HUES6 (cell line): Measurements from ENCODE around the gene VPS37C.
"Not testable (repeated sequence)": the region's sequence is repeated elsewhere in the genome, so short reads cannot be mapped to it uniquely, and the experiment has no call there.

Experiments
- H3K27ac ChIP-seq: 2 replicates; pipeline ENCODE4 v1.7.0; 2013; ENCODE audit warnings: low read depth, mild to moderate bottlenecking, low read length, inconsistent platforms
- H3K27me3 ChIP-seq: 2 replicates; pipeline ENCODE4 v1.6.1; 2013; ENCODE audit warnings: low read length; ENCODE audit not compliant: control insufficient read depth, insufficient read depth
- H3K36me3 ChIP-seq: 2 replicates; pipeline ENCODE4 v1.6.1; 2013; ENCODE audit warnings: low read length; ENCODE audit not compliant: control insufficient read depth, insufficient read depth
- H3K4me1 ChIP-seq: 2 replicates; pipeline ENCODE4 v1.6.1; 2013; ENCODE audit warnings: low read length; ENCODE audit not compliant: control insufficient read depth, insufficient read depth
- H3K4me3 ChIP-seq: 2 replicates; pipeline ENCODE4 v1.5.1; 2013; ENCODE audit warnings: low read depth, low read length
- H3K9ac ChIP-seq: one replicate; pipeline ENCODE4 v1.6.1; 2013; ENCODE audit warnings: mild to moderate bottlenecking, low read length
- H3K9me3 ChIP-seq: 2 replicates; pipeline ENCODE4 v1.6.1; 2013; ENCODE audit warnings: low read depth, low read length; ENCODE audit not compliant: control insufficient read depth, insufficient read depth

Gene VPS37C

DNA sequence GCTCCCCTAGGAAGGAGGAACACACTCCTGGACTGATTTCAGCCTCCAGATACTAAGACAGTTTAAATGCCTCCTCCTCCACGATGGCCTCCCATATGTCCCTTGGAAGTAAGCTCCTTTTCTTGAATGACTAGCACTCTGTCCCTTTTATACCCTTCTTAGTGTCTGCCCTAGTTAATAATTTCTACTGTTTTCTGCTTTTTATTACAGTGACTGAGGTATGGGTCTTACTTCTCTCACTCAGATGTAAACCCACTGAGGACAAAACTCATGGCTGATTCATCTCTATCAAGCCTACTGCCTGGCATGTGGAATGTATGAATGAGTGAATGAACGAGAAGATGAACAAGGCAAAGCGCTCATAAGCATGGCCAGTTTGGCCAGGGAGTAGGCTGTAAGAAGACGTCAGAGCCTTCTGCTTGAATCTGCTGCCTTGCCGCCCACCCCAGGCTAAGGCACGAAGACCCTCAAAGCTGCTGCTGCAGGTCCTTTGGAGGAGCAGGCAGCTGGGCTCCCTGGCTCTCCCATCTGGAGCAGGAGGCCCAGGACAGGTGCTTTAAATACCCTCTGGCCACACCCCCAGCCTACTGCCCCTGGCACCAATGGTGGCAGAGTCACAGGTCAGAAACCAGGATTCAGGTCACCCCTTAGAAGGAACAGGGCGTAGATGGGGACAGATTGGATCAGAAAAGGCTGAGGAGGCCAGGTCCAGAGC, 33.9 kb upstream of the VPS37C start:
- no peaks in the 10 kb centered on the region for H3K36me3 ChIP-seq
- H3K4me3 ChIP-seq = no peak overlapping the region
- no peak overlapping the region for H3K27ac ChIP-seq
- 0 out of 2 replicates have a peak, but pooled peaks cover 6% of the 10 kb centered on the region for H3K4me1 ChIP-seq
- H3K9ac ChIP-seq = no peak overlapping the region
- no peaks in the 10 kb centered on the region for H3K27me3 ChIP-seq
- peaks cover 23% of the 10 kb centered on the region for H3K9me3 ChIP-seq

DNA sequence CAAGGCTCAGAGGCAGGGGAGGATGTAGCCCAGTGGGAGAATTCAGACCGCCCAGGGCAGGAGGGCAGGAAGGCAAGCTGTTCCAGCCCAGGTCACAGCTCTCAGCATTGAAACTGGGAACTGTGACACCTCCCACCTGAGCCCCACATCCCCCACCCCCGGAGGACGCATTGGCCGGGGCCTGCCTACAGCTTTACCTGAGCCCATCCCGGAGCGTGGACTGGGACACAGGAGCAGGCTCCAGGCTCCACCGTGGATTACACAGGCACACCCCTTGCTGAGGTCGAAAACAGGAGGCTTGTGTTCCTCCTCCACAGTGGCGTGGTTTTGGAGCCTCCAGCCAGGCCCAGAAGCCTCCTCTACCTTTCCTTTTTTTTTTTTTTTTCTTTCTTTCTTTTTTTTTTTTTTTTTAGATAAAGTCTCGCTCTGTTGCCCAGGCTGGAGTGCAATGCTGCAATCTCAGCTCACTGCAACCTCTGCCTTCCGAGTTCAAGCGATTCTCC, 33.0 kb upstream of the VPS37C start:
- Histone ChIP-seq H3K4me1 (0 out of 2 replicates have a peak, but pooled peaks cover 6% of the 10 kb centered on the region), H3K9me3 (peaks cover 19% of the 10 kb centered on the region), H3K9ac (no peak overlapping the region), H3K36me3 (no peaks in the 10 kb centered on the region), H3K4me3 (no peak overlapping the region), H3K27ac (no peak overlapping the region), H3K27me3 (no peaks in the 10 kb centered on the region)

DNA sequence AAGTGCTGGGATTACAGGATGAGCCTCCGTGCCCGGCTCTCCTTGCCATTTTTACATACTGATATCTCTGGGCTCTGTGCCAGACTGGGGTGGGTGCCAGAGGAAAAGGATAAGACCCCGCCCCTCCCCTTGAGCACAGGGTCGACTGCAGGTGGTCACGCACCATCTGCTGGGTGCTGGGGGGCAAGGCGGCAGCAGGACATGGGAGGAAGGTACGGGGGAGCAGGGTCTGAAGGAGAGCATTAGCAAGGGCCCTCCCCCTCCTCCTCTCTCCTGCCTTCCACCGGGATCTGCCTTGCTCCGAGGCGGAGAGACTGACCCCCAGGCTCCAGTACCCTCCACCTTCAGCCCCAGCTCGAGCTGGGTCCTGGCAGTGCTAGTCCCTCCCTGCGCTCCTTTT, 32.4 kb upstream of the VPS37C start:
- H3K9me3 ChIP-seq = peaks cover 15% of the 10 kb centered on the region
- no peak overlapping the region for H3K27ac ChIP-seq
- no peaks in the 10 kb centered on the region for H3K36me3 ChIP-seq
- H3K27me3 ChIP-seq = no peaks in the 10 kb centered on the region
- no peak overlapping the region for H3K4me3 ChIP-seq
- no peak overlapping the region for H3K9ac ChIP-seq
- H3K4me1 ChIP-seq = 0 out of 2 replicates have a peak, but pooled peaks cover 6% of the 10 kb centered on the region

DNA sequence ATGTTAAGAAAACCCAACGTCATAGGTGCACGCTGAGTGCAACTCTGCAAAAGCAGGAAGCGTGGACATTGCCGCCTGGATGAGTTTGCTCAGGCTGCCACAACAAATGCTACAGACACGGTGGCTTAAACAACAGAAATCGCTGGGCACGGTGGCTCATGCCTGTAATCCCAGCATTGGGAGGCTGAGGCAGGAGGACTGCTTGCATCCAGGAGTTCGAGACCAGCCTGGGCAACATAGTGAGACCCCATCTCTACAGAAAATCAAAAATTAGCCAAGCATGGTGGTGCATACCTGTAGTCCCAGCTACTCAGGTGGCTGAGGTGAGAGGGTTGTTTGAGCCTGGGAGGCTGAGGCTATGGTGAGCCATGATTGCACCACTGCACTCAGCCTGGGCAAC, 28.7 kb upstream of the VPS37C start:
- Histone ChIP-seq H3K9me3 (peaks cover 9% of the 10 kb centered on the region; the same call in 1 of the 2 replicates), H3K4me1 (0 out of 2 replicates have a peak, but pooled peaks cover 6% of the 10 kb centered on the region), H3K36me3 (no peaks in the 10 kb centered on the region), H3K27ac (no peak overlapping the region), H3K9ac (no peak overlapping the region), H3K4me3 (no peak overlapping the region), H3K27me3 (no peaks in the 10 kb centered on the region)

DNA sequence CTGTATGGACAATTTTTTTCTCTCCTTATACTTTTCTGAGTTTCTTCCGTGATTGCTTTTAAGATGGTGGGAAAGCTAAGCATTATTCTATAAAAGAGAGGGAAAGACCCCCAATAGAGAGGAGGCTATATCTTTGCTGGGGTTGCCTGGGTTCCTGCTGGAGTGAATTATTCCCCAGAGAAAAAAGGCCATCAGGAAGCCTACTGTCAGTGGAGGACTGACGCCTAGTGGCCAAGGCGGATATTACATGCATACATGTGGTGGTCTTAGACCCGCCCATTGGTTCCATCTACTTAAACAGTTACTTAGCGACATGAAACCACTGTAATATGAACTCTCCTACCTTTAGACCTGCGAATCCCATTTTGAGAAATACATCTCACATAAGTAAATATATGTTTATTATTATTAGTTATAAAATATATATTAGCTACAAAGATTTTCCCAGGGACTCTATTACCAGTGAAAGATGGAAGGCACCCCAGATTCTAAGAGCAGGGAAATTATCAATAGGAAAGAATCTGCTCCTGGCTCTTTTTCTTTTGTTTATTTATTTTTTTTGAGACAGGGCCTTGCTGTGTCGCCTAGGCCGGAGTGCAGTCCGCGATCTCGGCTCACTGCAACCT, 26.4 kb upstream of the VPS37C start:
- Histone ChIP-seq H3K27me3 (no peaks in the 10 kb centered on the region), H3K9me3 (peaks cover 9% of the 10 kb centered on the region; the same call in 1 of the 2 replicates), H3K4me1 (no peaks in the 10 kb centered on the region), H3K4me3 (no peak overlapping the region), H3K27ac (no peak overlapping the region), H3K36me3 (no peaks in the 10 kb centered on the region), H3K9ac (no peak overlapping the region)

DNA sequence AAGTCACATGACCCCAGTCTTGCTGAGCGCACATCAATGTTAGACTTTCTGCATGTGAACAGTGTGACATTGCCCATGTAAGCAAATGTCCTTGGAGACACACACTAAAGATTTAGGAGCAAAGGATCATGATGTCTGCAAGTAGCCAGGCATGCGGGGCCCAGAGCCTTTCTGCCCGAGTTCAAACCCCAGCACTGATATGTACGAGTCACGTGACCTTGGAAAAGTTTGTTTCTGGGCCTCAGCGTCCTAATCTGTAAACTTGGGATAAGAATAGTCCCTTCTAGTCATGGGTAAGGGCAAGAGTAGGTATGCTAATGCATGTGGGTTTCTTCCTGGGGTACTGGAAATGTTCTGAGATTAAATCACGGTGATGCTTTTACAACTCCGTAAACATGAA, 25.3 kb upstream of the VPS37C start:
- no peaks in the 10 kb centered on the region for H3K36me3 ChIP-seq
- no peak overlapping the region for H3K4me3 ChIP-seq
- H3K9me3 ChIP-seq = peaks cover 9% of the 10 kb centered on the region; the same call in 1 of the 2 replicates
- H3K9ac ChIP-seq = no peak overlapping the region
- H3K27me3 ChIP-seq = no peaks in the 10 kb centered on the region
- H3K27ac ChIP-seq = no peak overlapping the region
- H3K4me1 ChIP-seq = no peaks in the 10 kb centered on the region

DNA sequence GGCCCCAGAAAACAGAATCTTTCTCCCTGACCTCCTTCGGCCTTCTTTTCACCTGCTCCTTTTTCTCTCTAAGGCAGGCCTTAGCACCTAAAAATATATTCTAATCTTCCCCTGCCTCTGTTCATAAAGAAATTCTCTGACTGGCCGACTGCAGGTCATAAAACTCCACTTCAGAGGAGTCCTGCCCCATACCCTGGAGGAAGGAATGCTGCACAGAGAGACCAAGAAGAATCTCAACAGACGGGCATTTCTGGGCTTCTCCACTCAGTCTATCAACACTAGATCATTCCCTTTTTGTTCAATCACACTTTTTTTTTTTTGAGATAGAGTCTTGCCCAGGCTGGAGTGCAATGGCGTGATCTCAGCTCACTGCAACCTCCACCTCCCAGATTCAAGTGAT, 22.4 kb upstream of the VPS37C start:
- no peak overlapping the region for H3K9ac ChIP-seq

DNA sequence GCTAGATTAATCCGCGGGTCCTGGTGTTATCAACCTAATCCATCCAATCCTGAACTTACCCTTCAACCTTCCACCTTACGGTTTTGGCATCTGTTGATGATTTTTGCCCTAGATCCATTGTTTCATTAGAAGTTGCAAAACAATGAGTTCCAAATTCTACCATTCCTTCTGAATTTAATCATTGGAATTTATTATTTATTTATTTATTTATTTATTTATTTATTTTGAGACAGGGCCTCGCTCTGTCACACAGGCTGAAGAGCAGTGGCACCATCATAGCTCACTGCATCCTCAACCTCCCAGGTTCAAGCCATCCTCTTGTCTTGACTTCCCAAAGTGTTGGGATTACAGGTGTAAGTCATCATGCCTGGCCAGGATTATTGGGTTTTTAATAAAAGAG, 20.3 kb upstream of the VPS37C start:
- no peak overlapping the region for H3K27ac ChIP-seq
- no peak overlapping the region for H3K9ac ChIP-seq
- H3K4me3 ChIP-seq = no peak overlapping the region
- H3K9me3 ChIP-seq = no peaks in the 10 kb centered on the region
- no peaks in the 10 kb centered on the region for H3K27me3 ChIP-seq
- no peaks in the 10 kb centered on the region for H3K4me1 ChIP-seq
- no peaks in the 10 kb centered on the region for H3K36me3 ChIP-seq

More for the DNA sequence above, 22.4 kb upstream of the VPS37C start:
- Histone ChIP-seq H3K4me3 (no peak overlapping the region), H3K4me1 (no peaks in the 10 kb centered on the region), H3K27me3 (no peaks in the 10 kb centered on the region), H3K9me3 (no peaks in the 10 kb centered on the region), H3K36me3 (no peaks in the 10 kb centered on the region), H3K27ac (no peak overlapping the region)

DNA sequence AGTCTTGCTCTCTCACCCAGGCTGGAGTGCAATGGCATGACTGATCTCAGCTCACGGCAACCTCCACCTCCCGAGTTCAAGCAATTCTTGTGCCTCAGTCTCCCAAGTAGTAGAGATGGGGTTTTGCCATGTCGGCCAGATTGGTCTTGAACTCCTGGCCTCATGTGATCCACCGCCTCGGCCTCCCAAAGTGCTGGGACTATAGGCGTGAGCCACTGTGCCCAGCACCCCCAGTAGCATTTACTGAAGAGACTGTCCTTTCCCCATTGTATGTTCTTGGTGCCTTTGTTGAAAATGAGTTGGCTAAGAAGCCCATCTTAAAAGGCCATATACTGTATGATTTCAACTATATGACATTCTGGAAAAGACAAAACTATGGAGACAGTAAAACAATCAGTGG, 19.0 kb upstream of the VPS37C start:
- H3K36me3 ChIP-seq, H3K4me1 ChIP-seq, H3K9ac ChIP-seq, H3K9me3 ChIP-seq, H3K27me3 ChIP-seq, H3K27ac ChIP-seq, H3K4me3 ChIP-seq: not testable (repeated sequence)

DNA sequence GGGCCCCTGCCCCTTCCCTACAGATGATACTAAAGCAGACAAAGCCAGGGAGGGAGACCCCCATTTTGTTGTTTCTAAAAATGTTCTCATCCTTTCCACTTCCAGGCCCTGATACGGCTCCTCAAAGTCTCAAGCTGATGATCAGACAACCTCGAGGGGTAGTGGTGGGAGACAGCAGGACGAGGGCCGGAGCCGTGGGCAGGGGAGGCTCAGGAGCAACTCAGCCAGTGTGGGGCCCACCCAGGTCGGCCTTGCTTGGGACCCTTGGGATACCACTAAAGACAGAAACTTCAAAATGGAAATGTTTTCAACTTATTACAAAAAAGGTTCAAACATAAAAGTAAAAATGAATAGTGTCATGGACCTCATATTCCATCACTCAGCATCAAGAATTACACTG, 15.2 kb upstream of the VPS37C start:
- no peak overlapping the region for H3K4me3 ChIP-seq
- H3K9me3 ChIP-seq = peaks cover 10% of the 10 kb centered on the region; the same call in 1 of the 2 replicates
- H3K4me1 ChIP-seq = no peaks in the 10 kb centered on the region
- H3K27me3 ChIP-seq = peaks cover 3% of the 10 kb centered on the region; the same call in 1 of the 2 replicates
- no peak overlapping the region for H3K9ac ChIP-seq
- no peaks in the 10 kb centered on the region for H3K36me3 ChIP-seq
- no peak overlapping the region for H3K27ac ChIP-seq

DNA sequence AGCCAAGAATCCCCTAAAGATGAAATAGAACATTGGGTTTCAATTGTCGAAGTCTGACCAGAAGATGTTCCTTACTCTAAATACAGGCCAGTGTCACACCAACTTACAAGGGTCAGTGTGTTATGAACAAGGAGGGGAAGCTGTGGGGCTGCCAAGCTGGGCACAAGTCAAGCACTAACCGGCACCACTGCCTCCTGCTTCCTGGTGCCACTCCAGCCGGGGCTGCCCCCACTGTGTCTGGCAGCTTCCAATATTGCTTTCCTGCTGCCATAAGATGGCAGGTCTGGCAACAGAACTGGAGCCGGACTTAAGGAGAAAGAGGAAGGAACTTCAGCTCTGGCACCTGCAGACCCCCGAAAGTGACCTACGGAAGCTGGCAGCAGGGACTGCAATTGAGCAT, 13.7 kb upstream of the VPS37C start:
- Histone ChIP-seq H3K9ac (no peak overlapping the region), H3K4me3 (no peak overlapping the region), H3K27ac (no peak overlapping the region), H3K9me3 (peaks cover 10% of the 10 kb centered on the region; the same call in 1 of the 2 replicates), H3K27me3 (peaks cover 3% of the 10 kb centered on the region; the same call in 1 of the 2 replicates), H3K36me3 (no peaks in the 10 kb centered on the region), H3K4me1 (no peaks in the 10 kb centered on the region)
